Immature natural killer cell (primary cell): ENCODE measurements around the gene HSFX4. TPM values are rescaled to one million over a fixed set of nuclear protein-coding genes. Genes with fewer than 3 reads are reported as not detected.
A peak's percentile ranks its signal among the peaks of the same experiment; 100 is the strongest.
"Not testable (repeated sequence)": the region's sequence is repeated elsewhere in the genome, so short reads cannot be mapped to it uniquely, and the experiment has no call there.

Source experiments
- DNase-seq, 3 donors: peaks; one replicate each; pipeline ENCODE4 v3.0.0; 2022; ENCODE audit warnings: mixed read lengths in 1 of 3
- H3K27ac Mint-ChIP-seq, 6 donors: one replicate each; pipeline ENCODE4 v1.8.0; 2020; ENCODE audit warnings: mixed read lengths in 6 of 6, mild to moderate bottlenecking in 5 of 6, inconsistent platforms in 4 of 6, moderate library complexity in 3 of 6
- H3K27me3 Mint-ChIP-seq, 3 donors: one replicate each; pipeline ENCODE4 v1.8.0; 2020 to 2021; ENCODE audit warnings: low read depth in 3 of 3, mild to moderate bottlenecking in 3 of 3, mixed read lengths in 3 of 3, moderate library complexity in 3 of 3, inconsistent platforms in 1 of 3
- H3K36me3 Mint-ChIP-seq, 3 donors: one replicate each; pipeline ENCODE4 v1.8.0; 2020; ENCODE audit warnings: mixed read lengths in 3 of 3, inconsistent platforms in 2 of 3, mild to moderate bottlenecking in 2 of 3
- H3K4me1 Mint-ChIP-seq, 2 donors: one replicate each; pipeline ENCODE4 v1.8.0; 2020; ENCODE audit warnings: inconsistent platforms in 2 of 2, mild to moderate bottlenecking in 2 of 2, mixed read lengths in 2 of 2, moderate library complexity in 1 of 2
- H3K4me3 Mint-ChIP-seq, 5 donors: one replicate each; pipeline ENCODE4 v1.8.0; 2020; ENCODE audit warnings: mild to moderate bottlenecking in 5 of 5, mixed read lengths in 5 of 5, inconsistent platforms in 3 of 5, moderate library complexity in 3 of 5
- H3K9me3 Mint-ChIP-seq, 6 donors: one replicate each; pipeline ENCODE4 v1.8.0; 2020; ENCODE audit warnings: mild to moderate bottlenecking in 6 of 6, mixed read lengths in 6 of 6, inconsistent platforms in 4 of 6, moderate library complexity in 3 of 6
- polyA plus RNA-seq, 3 donors: library from polyadenylated mRNA; unstranded; fragments of 300-500 nt; fragmentation: Illumina TruSeq; gene quantifications; one replicate each; pipeline ENCODE4 v1.2.3, GENCODE V29; 2021

The HSFX4 gene
- polyA plus RNA-seq: not detected

DNA sequence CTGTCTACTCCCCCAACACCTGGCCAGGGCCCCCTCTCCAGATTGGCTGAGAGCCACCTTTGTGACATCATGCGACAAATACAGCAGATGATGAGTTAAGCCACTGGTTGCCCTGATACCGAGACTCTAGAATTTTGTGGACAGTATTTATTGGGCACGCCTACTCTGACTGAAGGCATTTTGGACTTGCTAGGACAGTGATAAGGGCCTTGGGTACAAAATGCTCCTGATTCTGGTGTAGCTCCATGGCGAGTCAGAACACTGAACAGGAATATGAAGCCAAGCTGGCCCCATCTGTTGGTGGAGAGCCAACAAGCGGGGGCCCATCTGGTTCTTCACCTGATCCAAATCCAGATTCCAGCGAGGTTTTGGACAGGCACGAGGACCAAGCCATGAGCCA is at the start of gene HSFX4:
HSFX4 (plus strand) TSS at position 174 of the 400 bp plus-strand sequence; CDS start at position 246, 72 bp downstream.
- not testable (repeated sequence) for H3K4me3 Mint-ChIP-seq, H3K27me3 Mint-ChIP-seq, H3K36me3 Mint-ChIP-seq, H3K4me1 Mint-ChIP-seq, H3K27ac Mint-ChIP-seq, DNase-seq, H3K9me3 Mint-ChIP-seq

- no peak within 1 kb of the TSS for H3K27ac Mint-ChIP-seq
- no peaks in the 10 kb centered on the region for H3K9me3 Mint-ChIP-seq
- no peaks in the 10 kb centered on the region for H3K36me3 Mint-ChIP-seq
- no peak for DNase-seq
- peaks cover 10 to 13% of the 10 kb centered on the region in 2 donors for H3K4me1 Mint-ChIP-seq
- H3K27me3 Mint-ChIP-seq: peaks cover 2 to 6% (median 6%) of the 10 kb centered on the region in 3 donors
- no peak within 1 kb of the TSS for H3K4me3 Mint-ChIP-seq
These were observed 48.2 kb upstream of the HSFX4 start, which contains the start of gene MAGEA8 for GRCh38 chrX:149881081-149881711. MAGEA8 (plus strand) TSS chrX:149881183; CDS start chrX:149884273, 3,090 bp downstream.

DNA sequence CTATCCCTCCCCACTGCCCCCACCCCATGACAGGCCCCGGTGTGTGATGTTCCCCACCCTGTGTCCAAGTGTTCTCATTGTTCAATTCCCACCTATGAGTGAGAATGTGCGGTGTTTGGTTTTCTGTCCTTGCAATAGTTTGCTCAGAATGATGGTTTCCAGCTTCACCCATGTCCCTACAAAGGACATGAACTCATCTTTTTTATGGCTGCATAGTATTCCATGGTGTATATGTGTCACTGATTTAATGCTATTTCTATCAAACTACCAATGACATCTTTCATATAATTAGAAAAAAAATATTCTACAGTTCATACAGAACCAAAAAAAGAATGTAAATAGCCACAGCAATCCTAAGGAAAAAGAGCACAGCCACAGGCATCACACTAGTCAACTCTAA is 38.5 kb upstream of the HSFX4 start:
- not testable (repeated sequence) for H3K4me1 Mint-ChIP-seq, H3K36me3 Mint-ChIP-seq, H3K27me3 Mint-ChIP-seq, H3K4me3 Mint-ChIP-seq, H3K27ac Mint-ChIP-seq, DNase-seq, H3K9me3 Mint-ChIP-seq

DNA sequence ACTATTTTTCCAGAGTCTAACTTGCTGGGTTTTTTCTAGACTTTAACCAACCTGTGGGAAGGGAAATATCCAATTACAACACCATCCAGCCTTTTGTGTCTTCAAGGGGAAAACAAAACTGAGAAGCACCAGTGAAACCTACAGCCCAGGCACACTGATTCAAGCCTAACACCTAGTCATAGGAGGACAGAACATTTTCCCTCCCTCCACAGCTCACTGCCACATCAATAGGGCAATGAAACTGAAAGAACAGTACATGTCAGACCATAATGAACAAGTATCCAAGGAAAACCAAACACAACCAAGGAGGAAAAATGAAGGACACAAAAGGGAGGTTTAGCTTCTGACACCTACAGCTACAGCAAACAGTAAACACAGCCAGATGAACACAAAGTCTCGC is 30.8 kb upstream of the HSFX4 start:
- Mint-ChIP-seq H3K9me3 (peaks cover 0 to 2% (median 0%) of the 10 kb centered on the region in 6 donors), H3K36me3 (no peaks in the 10 kb centered on the region), H3K27me3 (peaks cover 0 to 6% (median 2%) of the 10 kb centered on the region in 3 donors), H3K4me3 (no peak overlapping the region), H3K4me1 (no peaks in the 10 kb centered on the region), H3K27ac (no peak overlapping the region)
- no peak for DNase-seq

DNA sequence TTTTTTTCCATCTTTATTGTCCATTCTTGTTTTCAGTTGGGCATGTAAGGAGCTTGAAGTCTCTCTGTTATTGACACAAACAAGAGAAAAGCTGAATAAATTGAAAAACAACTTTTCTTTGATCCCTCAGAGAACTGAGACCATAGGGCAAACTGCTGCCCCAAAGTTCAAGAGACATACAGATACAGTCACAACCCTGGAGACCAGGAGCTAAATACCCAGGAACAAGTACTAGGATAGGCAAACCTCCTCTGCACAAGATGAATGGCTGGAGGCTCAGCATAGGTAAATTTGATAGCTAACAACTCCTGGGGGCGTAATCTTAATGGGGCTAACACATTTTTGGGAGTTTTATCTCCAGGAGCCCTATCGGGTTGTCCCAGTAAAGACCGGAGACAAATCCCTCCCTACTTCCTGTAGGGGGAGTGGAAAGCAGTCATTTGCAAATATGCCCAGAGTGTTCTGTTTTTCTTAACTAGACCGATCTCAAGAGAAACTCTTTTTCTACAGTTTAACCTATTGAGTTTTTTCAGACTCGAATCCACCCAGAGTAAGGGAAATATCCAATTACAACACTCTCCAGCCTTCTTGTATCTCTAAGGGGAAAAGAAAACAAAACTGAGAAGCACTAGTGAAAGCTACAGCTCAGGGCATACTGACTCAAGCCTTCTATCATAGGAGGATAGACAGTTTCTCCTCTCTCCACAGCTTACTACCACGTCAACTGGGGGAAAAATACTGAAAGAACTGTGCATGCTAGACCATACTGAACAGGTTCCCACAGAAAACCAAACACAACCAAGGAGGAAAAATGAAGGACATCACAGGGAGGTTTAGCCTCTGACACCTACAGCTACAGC is 25.3 kb upstream of the HSFX4 start:
- peaks cover 9 to 10% of the 10 kb centered on the region in 2 donors for H3K4me1 Mint-ChIP-seq
- no peak for DNase-seq
- peak overlapping the region; percentile 10 to 71 (median 41) for H3K4me3 Mint-ChIP-seq
- H3K9me3 Mint-ChIP-seq: peaks cover 0 to 1% (median 0%) of the 10 kb centered on the region in 6 donors
- no peaks in the 10 kb centered on the region for H3K36me3 Mint-ChIP-seq
- H3K27me3 Mint-ChIP-seq: peaks cover 0 to 6% (median 0%) of the 10 kb centered on the region in 3 donors
- peak overlapping the region in 1 of 6 donors; percentile 43 for H3K27ac Mint-ChIP-seq

GRCh38 chrX:149908308-149908707 is 21.1 kb upstream of the HSFX4 start:
- peaks cover 9 to 10% of the 10 kb centered on the region in 2 donors for H3K4me1 Mint-ChIP-seq
- no peak overlapping the region for H3K4me3 Mint-ChIP-seq
- H3K36me3 Mint-ChIP-seq: no peaks in the 10 kb centered on the region
- DNase-seq: no peak
- peaks cover 0 to 4% (median 0%) of the 10 kb centered on the region in 6 donors for H3K9me3 Mint-ChIP-seq
- H3K27ac Mint-ChIP-seq: peak overlapping the region in 2 of 6 donors; percentile 6 to 7
- peaks cover 5 to 13% (median 11%) of the 10 kb centered on the region in 3 donors for H3K27me3 Mint-ChIP-seq

GRCh38 chrX:149908727-149909126 is 20.6 kb upstream of the HSFX4 start:
- Mint-ChIP-seq H3K27ac (peak overlapping the region in 1 of 6 donors; percentile 73), H3K27me3 (peaks cover 5 to 13% (median 11%) of the 10 kb centered on the region in 3 donors), H3K9me3 (peaks cover 0 to 4% (median 0%) of the 10 kb centered on the region in 6 donors)

DNA sequence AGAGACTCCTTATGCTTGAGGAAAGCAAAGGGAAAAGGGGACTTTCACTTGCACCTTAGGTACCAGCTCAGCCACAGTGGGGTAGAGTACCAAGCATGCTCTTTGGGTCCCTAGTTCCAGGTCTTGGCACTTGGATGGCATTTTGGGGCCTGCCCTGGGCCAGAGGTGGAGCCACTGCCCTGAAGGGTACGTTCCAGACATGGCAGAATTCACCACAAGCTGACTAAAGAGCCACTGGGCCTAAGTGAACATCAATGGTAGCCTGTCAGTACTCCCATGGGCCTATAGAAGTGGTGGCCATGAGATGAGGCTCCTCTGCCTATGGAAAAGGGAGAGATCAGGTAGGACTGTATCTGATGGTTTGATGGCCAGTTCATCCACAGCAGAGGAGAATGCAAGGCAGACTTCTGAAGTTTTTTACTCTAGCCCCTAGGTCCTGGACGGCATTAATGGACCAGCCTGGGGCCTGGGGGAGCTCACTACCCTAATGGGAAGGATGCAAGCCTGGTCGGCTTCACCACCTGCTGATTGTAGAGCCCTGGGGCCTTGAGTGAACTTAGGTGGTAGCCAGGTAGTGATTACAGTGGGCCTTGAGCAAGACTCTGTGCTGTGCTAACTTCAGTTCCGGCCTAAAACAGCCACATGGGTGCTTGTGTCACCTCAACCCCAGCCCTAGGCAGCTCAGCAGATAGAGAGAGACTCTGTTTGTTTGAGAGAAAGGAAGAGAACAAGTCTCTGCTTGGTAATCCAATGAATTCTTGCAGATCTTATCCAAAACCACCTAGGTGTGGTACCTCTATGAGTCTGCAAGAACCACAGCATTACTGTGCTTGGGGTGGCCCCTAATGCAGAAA is 19.8 kb upstream of the HSFX4 start:
- DNase-seq: peak in 2 of 3 donors; percentile 28 to 30
- H3K27me3 Mint-ChIP-seq: peaks cover 5 to 13% (median 11%) of the 10 kb centered on the region in 3 donors
- peaks cover 0 to 7% (median 0%) of the 10 kb centered on the region in 6 donors for H3K9me3 Mint-ChIP-seq
- H3K36me3 Mint-ChIP-seq: peaks cover 0 to 3% (median 0%) of the 10 kb centered on the region in 3 donors
- no peak overlapping the region for H3K4me3 Mint-ChIP-seq
- H3K4me1 Mint-ChIP-seq: peaks cover 3 to 4% of the 10 kb centered on the region in 2 donors
- H3K27ac Mint-ChIP-seq: peak overlapping the region in 3 of 6 donors; percentile 52 to 73 (median 62)

More at GRCh38 chrX:149908727-149909126, 20.6 kb upstream of the HSFX4 start:
- H3K4me1 Mint-ChIP-seq: peaks cover 9 to 10% of the 10 kb centered on the region in 2 donors
- H3K4me3 Mint-ChIP-seq: no peak overlapping the region
- H3K36me3 Mint-ChIP-seq: peaks cover 0 to 3% (median 0%) of the 10 kb centered on the region in 3 donors
- DNase-seq: no peak

DNA sequence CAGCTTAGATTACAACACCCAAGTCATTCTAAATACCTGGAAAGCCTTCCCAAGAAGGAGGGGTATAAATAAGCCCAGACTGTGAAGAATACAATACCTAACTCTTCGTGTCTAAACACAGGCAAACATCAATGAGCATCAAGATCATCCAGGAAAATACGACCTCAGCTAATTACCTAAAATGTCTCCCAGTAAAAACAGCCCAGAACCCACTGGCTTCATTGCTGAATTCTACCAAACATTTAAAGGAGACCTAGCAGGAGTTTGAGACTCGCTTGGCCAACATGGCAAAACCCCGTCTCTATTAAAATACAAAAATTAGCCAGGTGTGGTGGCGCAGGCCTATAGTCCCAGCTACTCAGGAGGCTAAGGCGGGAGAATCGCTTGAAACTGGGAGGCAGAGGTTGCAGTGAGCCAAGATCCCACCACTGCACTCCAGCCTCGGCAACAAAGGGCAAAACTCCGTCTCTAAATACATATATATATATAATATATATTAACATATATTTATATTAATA is 19.1 kb upstream of the HSFX4 start:
- no peak overlapping the region for H3K4me3 Mint-ChIP-seq
- H3K9me3 Mint-ChIP-seq: peaks cover 0 to 7% (median 0%) of the 10 kb centered on the region in 6 donors
- peak overlapping the region in 2 of 6 donors; percentile 52 to 73 for H3K27ac Mint-ChIP-seq
- DNase-seq: no peak
- peaks cover 5 to 13% (median 11%) of the 10 kb centered on the region in 3 donors for H3K27me3 Mint-ChIP-seq
- H3K4me1 Mint-ChIP-seq: no peaks in the 10 kb centered on the region
- peaks cover 0 to 3% (median 0%) of the 10 kb centered on the region in 3 donors for H3K36me3 Mint-ChIP-seq

- Mint-ChIP-seq H3K36me3 (peaks cover 0 to 3% (median 0%) of the 10 kb centered on the region in 3 donors), H3K4me3 (no peak overlapping the region), H3K9me3 (peaks cover 0 to 6% (median 0%) of the 10 kb centered on the region in 6 donors), H3K4me1 (peaks cover 0 to 1% of the 10 kb centered on the region in 2 donors), H3K27me3 (peaks cover 1 to 6% (median 5%) of the 10 kb centered on the region in 3 donors), H3K27ac (peak overlapping the region in 1 of 6 donors; percentile 33)
- DNase-seq: no peak
These were observed 12.5 kb upstream of the HSFX4 start for GRCh38 chrX:149916745-149917392.

GRCh38 chrX:149923836-149924235 is 5.5 kb upstream of the HSFX4 start:
- DNase-seq, H3K4me3 Mint-ChIP-seq, H3K27ac Mint-ChIP-seq, H3K36me3 Mint-ChIP-seq, H3K27me3 Mint-ChIP-seq, H3K9me3 Mint-ChIP-seq, H3K4me1 Mint-ChIP-seq: not testable (repeated sequence)

DNA sequence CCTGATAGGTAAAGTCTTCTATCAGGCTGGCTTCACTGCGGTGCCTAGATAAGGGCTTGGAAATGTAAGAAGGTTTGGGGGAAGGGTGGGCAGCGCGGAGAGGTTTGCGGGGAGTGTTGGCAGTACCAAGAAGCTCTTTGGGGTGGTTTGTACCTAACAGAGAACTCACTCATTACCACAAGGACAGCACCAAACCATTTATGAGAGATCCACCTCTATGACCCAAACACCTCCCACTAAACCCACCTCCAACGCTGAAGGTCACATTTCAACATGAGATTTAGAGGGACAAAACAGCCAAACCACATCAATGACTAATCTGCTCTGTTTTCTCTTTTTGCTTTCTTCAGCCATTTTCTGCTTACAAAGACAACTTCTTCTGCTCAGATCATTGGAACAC is 4.9 kb upstream of the HSFX4 start:
- H3K27me3 Mint-ChIP-seq, H3K4me1 Mint-ChIP-seq, H3K27ac Mint-ChIP-seq, H3K9me3 Mint-ChIP-seq, DNase-seq, H3K36me3 Mint-ChIP-seq, H3K4me3 Mint-ChIP-seq: not testable (repeated sequence)
